ENCODE data around the gene KBTBD8.

The KBTBD8 gene

DNA sequence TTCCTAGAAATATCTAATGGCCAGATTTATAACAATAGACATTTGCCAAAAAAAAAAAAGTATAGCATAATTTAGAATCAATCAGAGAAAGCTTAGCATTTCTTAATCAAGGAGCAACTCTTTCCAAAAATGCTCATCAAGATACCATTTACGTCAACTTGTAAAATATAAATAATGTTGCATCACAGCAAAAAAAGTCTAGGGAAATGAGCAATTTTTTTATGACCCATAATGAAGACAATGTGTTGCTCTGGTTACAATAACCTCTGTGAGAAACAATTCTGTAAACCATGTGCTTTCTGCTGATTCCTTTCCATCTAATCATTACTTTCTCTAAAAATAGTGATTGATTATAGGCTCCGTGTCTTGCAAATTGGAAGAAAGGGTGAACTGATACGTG, 36.3 kb downstream of the KBTBD8 start:
- TF ChIP-seq, protein P1, sequence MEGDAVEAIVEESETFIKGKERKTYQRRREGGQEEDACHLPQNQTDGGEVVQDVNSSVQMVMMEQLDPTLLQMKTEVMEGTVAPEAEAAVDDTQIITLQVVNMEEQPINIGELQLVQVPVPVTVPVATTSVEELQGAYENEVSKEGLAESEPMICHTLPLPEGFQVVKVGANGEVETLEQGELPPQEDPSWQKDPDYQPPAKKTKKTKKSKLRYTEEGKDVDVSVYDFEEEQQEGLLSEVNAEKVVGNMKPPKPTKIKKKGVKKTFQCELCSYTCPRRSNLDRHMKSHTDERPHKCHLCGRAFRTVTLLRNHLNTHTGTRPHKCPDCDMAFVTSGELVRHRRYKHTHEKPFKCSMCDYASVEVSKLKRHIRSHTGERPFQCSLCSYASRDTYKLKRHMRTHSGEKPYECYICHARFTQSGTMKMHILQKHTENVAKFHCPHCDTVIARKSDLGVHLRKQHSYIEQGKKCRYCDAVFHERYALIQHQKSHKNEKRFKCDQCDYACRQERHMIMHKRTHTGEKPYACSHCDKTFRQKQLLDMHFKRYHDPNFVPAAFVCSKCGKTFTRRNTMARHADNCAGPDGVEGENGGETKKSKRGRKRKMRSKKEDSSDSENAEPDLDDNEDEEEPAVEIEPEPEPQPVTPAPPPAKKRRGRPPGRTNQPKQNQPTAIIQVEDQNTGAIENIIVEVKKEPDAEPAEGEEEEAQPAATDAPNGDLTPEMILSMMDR (IDR thresholded peaks at IDR 0.05; ENCODE audit: insufficient read depth, missing control alignments): no peak
- FAIRE-seq (no peak), DNase-seq (ENCODE audit: insufficient read length, low spot score) (no peak)

DNA sequence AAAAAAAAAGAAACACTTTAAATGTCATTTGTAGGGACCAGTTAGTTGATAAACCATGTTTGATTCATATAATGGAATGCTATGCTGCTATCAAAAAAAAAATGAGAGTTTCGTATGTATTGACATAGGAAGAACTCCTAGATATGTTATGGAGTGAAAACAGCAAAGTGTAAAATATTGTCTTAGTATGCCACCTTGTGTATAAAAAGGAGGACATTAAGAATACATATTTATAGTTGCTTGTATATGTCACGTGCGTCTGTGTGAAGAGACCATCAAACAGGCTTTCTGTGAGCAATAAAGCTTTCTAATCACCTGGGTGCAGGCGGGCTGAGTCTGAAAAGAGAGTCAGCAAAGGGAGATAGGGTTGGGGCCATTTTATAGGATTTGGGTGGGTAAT, 39.5 kb downstream of the KBTBD8 start:
- no peak for DNase-seq (ENCODE audit: insufficient read length, low spot score)
- TF ChIP-seq, protein P1 (IDR thresholded peaks at IDR 0.05; ENCODE audit: insufficient read depth, missing control alignments): peak; percentile 13
- no peak for FAIRE-seq

DNA sequence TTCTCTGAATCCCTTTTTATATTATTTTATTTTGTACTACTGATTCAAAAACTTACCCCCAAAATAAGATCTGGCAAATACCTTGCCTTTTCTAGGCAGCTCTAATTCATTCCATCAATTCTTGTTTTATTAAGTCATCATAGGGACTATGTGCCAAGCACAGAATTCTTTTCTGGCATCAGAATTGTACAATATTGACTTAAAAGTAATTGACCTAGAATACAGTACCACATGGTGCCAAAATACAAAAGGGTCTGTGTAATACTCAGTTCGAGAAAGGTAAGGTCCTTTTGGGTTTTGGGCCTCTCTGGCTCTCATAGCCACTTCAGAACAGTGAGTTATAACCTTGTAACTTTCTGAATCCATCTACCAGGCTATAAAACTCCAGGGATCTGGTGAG, 46.2 kb downstream of the KBTBD8 start:
- DNase-seq (ENCODE audit: insufficient read length, low spot score) (no peak), FAIRE-seq (no peak)
- TF ChIP-seq, protein P1 (IDR thresholded peaks at IDR 0.05; ENCODE audit: insufficient read depth, missing control alignments): no peak

DNA sequence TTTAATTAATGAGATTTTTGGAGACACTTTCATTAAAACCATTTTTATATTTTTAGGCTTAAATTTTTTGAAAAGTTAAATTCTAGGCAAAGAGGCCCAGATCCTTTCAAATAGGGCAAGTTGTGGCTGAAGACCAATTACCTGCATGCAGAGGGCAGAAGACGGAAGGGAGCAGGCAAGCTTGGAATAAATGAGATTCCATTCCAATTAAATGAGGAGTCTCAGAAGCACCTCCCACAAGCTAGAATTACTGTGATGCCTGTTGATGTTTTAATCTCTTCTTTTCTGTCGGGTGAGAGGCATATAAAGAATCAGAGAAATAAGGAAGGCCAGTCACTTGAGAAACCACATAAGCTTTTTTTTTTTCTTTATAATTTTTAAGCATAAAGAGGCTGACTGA, 46.8 kb downstream of the KBTBD8 start:
- TF ChIP-seq, protein P1 (IDR thresholded peaks at IDR 0.05; ENCODE audit: insufficient read depth, missing control alignments): no peak
- FAIRE-seq (no peak), DNase-seq (ENCODE audit: insufficient read length, low spot score) (no peak)

DNA sequence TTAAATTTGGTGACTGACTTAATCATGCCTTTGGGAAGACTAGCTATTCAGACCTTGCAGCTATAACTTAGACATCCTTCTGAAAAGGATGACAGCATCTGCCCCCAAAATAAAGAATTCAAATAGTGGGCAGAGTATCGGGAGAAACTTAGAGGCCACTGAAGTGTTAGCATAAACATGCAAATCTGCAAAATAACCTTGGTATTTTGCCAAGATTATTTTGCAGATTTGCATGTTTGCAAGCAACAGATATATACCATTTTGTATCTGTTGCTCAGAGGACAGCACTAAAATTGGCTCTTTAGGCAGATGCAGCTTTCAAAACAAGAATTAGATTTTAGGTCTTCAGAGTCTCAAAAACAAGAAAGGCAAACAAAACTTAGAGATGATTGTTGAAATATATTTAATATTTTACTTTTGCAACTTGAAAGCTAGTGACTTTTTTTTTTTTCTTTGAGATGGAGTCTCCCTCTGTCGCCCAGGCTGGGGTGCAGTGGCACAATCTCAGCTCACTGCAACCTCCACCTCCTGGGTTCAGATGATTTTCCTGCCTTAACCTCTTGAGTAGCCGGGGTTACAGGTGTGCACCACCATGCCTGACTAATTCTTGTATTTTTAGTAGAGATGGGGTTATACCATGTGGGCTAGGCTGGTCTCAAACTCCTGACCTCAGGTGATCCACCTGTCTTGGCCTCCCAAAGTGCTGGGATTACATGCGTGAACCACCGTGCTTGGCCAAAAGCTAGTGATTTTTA, 47.8 kb downstream of the KBTBD8 start:
- FAIRE-seq (no peak), DNase-seq (ENCODE audit: insufficient read length, low spot score) (no peak)
- TF ChIP-seq, protein P1 (IDR thresholded peaks at IDR 0.05; ENCODE audit: insufficient read depth, missing control alignments): no peak

DNA sequence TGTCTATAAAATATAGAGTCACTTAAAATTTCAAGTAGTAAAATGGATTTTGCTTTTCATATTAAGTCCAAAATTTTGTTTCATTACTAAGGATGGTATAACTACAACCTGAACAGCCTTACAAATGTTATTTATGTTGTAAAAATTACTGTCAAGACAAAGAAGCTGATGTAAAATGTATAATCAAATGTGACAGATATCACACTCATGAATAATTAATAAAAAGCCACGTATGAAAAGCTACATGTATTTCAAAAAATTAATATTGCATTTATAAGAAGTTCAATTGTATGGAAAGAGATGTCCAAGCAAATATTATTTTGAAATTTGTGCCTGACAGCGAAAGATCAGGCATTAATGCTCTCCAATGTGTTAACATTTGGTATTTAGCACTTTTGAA, 48.9 kb downstream of the KBTBD8 start:
- DNase-seq (ENCODE audit: insufficient read length, low spot score) (no peak), FAIRE-seq (no peak)
- TF ChIP-seq, protein P1 (IDR thresholded peaks at IDR 0.05; ENCODE audit: insufficient read depth, missing control alignments): no peak

DNA sequence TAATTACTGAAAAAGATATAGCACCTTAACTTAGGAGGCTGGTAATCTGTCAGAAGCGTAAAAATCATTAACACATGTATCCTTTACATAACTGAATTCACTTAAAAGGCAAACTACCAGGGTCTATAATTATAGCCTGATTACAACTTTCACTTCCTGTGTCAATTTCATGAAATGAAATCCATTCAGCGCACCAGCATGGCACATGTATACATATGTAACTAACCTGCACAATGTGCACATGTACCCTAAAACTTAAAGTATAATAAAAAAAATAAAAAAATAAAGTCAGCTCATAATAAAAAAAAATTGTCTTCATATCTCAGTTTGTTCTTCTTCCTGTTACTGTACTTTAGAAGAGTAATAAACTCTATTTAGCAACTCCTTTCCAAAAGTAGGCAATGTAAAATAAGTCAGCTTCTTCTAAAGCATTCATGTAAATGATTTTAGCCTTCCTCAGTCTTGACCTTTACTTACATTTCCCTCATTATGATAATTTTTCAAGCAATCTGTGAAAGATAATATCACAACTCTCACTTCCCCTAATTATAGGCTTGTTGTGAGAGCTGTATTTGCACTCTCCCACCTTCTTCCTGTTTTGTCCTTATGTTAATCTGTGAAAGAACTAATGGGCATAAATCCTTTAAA, 50.1 kb downstream of the KBTBD8 start:
- no peak for FAIRE-seq
- TF ChIP-seq, protein P1 (IDR thresholded peaks at IDR 0.05; ENCODE audit: insufficient read depth, missing control alignments): no peak
- DNase-seq (ENCODE audit: insufficient read length, low spot score): no peak
